Activated naive CD8-positive, alpha-beta T cell treated with anti-CD3 and anti-CD28 coated beads for 36 hours (primary cell): ENCODE results near the gene PHC2. TPM values are rescaled to one million over a fixed set of nuclear protein-coding genes. Genes with fewer than 3 reads are reported as not detected.

Experiments used
- DNase-seq: peaks from one replicate; pipeline ENCODE4 v3.0.0; 2021
- H3K27ac Mint-ChIP-seq: one replicate; pipeline ENCODE4 v1.8.0; 2022; ENCODE audit warnings: mild to moderate bottlenecking, moderate library complexity, mixed read lengths
- H3K27me3 Mint-ChIP-seq: one replicate; pipeline ENCODE4 v1.8.0; 2022; ENCODE audit warnings: mild to moderate bottlenecking, mixed read lengths
- H3K36me3 Mint-ChIP-seq: one replicate; pipeline ENCODE4 v1.8.0; 2021; ENCODE audit warnings: mild to moderate bottlenecking, mixed read lengths
- H3K4me1 Mint-ChIP-seq: one replicate; pipeline ENCODE4 v1.8.0; 2021; ENCODE audit warnings: mixed read lengths
- H3K4me3 Mint-ChIP-seq: one replicate; pipeline ENCODE4 v1.8.0; 2022; ENCODE audit warnings: mild to moderate bottlenecking, moderate library complexity, mixed read lengths
- H3K9me3 Mint-ChIP-seq: one replicate; pipeline ENCODE4 v1.8.0; 2022; ENCODE audit warnings: mixed read lengths
- total RNA-seq, 2 experiments: library from RNA; stranded (reverse); gene quantifications; one replicate each; pipeline ENCODE4 v1.2.3, GENCODE V29; 2021

The PHC2 gene
- total RNA-seq, 2 experiments from 2014 or later, result 26.9 to 28.7 TPM

- Mint-ChIP-seq H3K36me3 (no peaks in the 10 kb centered on the region), H3K27ac (no peak overlapping the region), H3K4me3 (no peak overlapping the region), H3K9me3 (no peaks in the 10 kb centered on the region), H3K27me3 (peaks cover 8% of the 10 kb centered on the region), H3K4me1 (no peaks in the 10 kb centered on the region)
- DNase-seq, result no peak
Observed at GRCh38 chr1:33438364-33439160, 7.7 kb upstream of the PHC2 start.

- Mint-ChIP-seq H3K4me3 (no peak overlapping the region), H3K27ac (no peak overlapping the region), H3K9me3 (no peaks in the 10 kb centered on the region)
Observed at GRCh38 chr1:33436557-33437285, 5.8 kb upstream of the PHC2 start.

GRCh38 chr1:33435096-33435820 lies 4.4 kb upstream of the PHC2 start:
- Mint-ChIP-seq H3K27ac (no peak overlapping the region), H3K4me3 (no peak overlapping the region), H3K4me1 (peaks cover 5% of the 10 kb centered on the region), H3K36me3 (no peaks in the 10 kb centered on the region), H3K9me3 (no peaks in the 10 kb centered on the region), H3K27me3 (no peaks in the 10 kb centered on the region)
- DNase-seq, result no peak

More at GRCh38 chr1:33436557-33437285, 5.8 kb upstream of the PHC2 start:
- peaks cover 2% of the 10 kb centered on the region for H3K4me1 Mint-ChIP-seq
- H3K36me3 Mint-ChIP-seq, result no peaks in the 10 kb centered on the region
- H3K27me3 Mint-ChIP-seq, result peaks cover 7% of the 10 kb centered on the region
- DNase-seq, result no peak

GRCh38 chr1:33434363-33434750 lies 3.5 kb upstream of the PHC2 start:
- Mint-ChIP-seq H3K27ac (no peak overlapping the region), H3K27me3 (no peaks in the 10 kb centered on the region), H3K36me3 (no peaks in the 10 kb centered on the region), H3K4me3 (no peak overlapping the region), H3K9me3 (no peaks in the 10 kb centered on the region), H3K4me1 (peaks cover 8% of the 10 kb centered on the region)
- no peak for DNase-seq

GRCh38 chr1:33433509-33434362 lies 2.8 kb upstream of the PHC2 start:
- Mint-ChIP-seq H3K27ac (no peak overlapping the region), H3K27me3 (no peaks in the 10 kb centered on the region), H3K9me3 (no peaks in the 10 kb centered on the region), H3K4me1 (peaks cover 8% of the 10 kb centered on the region), H3K36me3 (no peaks in the 10 kb centered on the region), H3K4me3 (no peak overlapping the region)
- DNase-seq, result no peak

- H3K9me3 Mint-ChIP-seq, result no peaks in the 10 kb centered on the region
- H3K27me3 Mint-ChIP-seq, result peaks cover 4% of the 10 kb centered on the region
- no peak overlapping the region for H3K4me3 Mint-ChIP-seq
- peaks cover 8% of the 10 kb centered on the region for H3K4me1 Mint-ChIP-seq
- DNase-seq, result peak; percentile 17
- no peak overlapping the region for H3K27ac Mint-ChIP-seq
- H3K36me3 Mint-ChIP-seq, result no peaks in the 10 kb centered on the region
Observed at GRCh38 chr1:33429856-33430691, 821 bp downstream of the PHC2 start.

- Mint-ChIP-seq H3K4me1 (peaks cover 8% of the 10 kb centered on the region), H3K27ac (no peak overlapping the region), H3K9me3 (no peaks in the 10 kb centered on the region), H3K36me3 (no peaks in the 10 kb centered on the region), H3K4me3 (no peak overlapping the region), H3K27me3 (peaks cover 4% of the 10 kb centered on the region)
- no peak for DNase-seq
Observed at GRCh38 chr1:33429332-33429731, 1.6 kb downstream of the PHC2 start.

- no peak for DNase-seq
- Mint-ChIP-seq H3K27me3 (peaks cover 6% of the 10 kb centered on the region), H3K36me3 (no peaks in the 10 kb centered on the region)
Observed at GRCh38 chr1:33428661-33429060, 2.2 kb downstream of the PHC2 start.

GRCh38 chr1:33426916-33427315 lies 4.0 kb downstream of the PHC2 start:
- Mint-ChIP-seq H3K4me1 (peaks cover 6% of the 10 kb centered on the region), H3K27ac (no peak overlapping the region), H3K4me3 (no peak overlapping the region), H3K36me3 (no peaks in the 10 kb centered on the region), H3K9me3 (no peaks in the 10 kb centered on the region), H3K27me3 (peaks cover 13% of the 10 kb centered on the region)
- no peak for DNase-seq

More at GRCh38 chr1:33428661-33429060, 2.2 kb downstream of the PHC2 start:
- peaks cover 8% of the 10 kb centered on the region for H3K4me1 Mint-ChIP-seq
- no peak overlapping the region for H3K27ac Mint-ChIP-seq
- H3K9me3 Mint-ChIP-seq, result no peaks in the 10 kb centered on the region
- no peak overlapping the region for H3K4me3 Mint-ChIP-seq

GRCh38 chr1:33425900-33426299 lies 5.0 kb downstream of the PHC2 start:
- Mint-ChIP-seq H3K36me3 (no peaks in the 10 kb centered on the region), H3K9me3 (no peaks in the 10 kb centered on the region), H3K27ac (no peak overlapping the region), H3K4me3 (no peak overlapping the region), H3K4me1 (peaks cover 3% of the 10 kb centered on the region), H3K27me3 (peaks cover 21% of the 10 kb centered on the region)
- no peak for DNase-seq

- Mint-ChIP-seq H3K27me3 (peaks cover 29% of the 10 kb centered on the region), H3K36me3 (no peaks in the 10 kb centered on the region), H3K27ac (no peak overlapping the region), H3K9me3 (no peaks in the 10 kb centered on the region), H3K4me3 (no peak overlapping the region), H3K4me1 (no peaks in the 10 kb centered on the region)
- no peak for DNase-seq
Observed at GRCh38 chr1:33424610-33425009, 6.3 kb downstream of the PHC2 start.

- Mint-ChIP-seq H3K4me1 (no peaks in the 10 kb centered on the region), H3K27me3 (peaks cover 32% of the 10 kb centered on the region), H3K27ac (no peak overlapping the region), H3K36me3 (no peaks in the 10 kb centered on the region), H3K4me3 (no peak overlapping the region), H3K9me3 (no peaks in the 10 kb centered on the region)
- no peak for DNase-seq
Observed at GRCh38 chr1:33424205-33424604, 6.7 kb downstream of the PHC2 start.

- Mint-ChIP-seq H3K27ac (no peak overlapping the region), H3K9me3 (peaks cover 7% of the 10 kb centered on the region), H3K27me3 (peaks cover 32% of the 10 kb centered on the region), H3K4me1 (no peaks in the 10 kb centered on the region), H3K36me3 (peaks cover 2% of the 10 kb centered on the region), H3K4me3 (no peak overlapping the region)
- DNase-seq, result no peak
Observed at GRCh38 chr1:33420870-33421775, 9.8 kb downstream of the PHC2 start.
